H9 (cell line): ENCODE measurements around the gene ERC1. TPM values are rescaled to one million over a fixed set of nuclear protein-coding genes. Genes with fewer than 3 reads are reported as not detected.

Source experiments
- DNase-seq: peaks from one replicate; pipeline ENCODE4 v3.0.0-alpha.2; 2017
- H2AFZ ChIP-seq: one replicate; pipeline ENCODE4 v1.6.1; 2013; ENCODE audit warnings: mild to moderate bottlenecking, low read length, control low read depth, moderate library complexity
- H2AK5ac ChIP-seq: 2 replicates; pipeline ENCODE4 v1.6.1; 2013; ENCODE audit warnings: low read length, control low read depth, mixed read lengths; ENCODE audit not compliant: insufficient read length
- H2BK120ac ChIP-seq: one replicate; pipeline ENCODE4 v1.6.1; 2013; ENCODE audit warnings: low read depth, mild to moderate bottlenecking, low read length, control low read depth, inconsistent platforms; ENCODE audit not compliant: poor library complexity, severe bottlenecking
- H2BK12ac ChIP-seq: 2 replicates; pipeline ENCODE4 v1.6.1; 2013; ENCODE audit warnings: low read length, control low read depth, mixed read lengths, low read depth; ENCODE audit not compliant: insufficient read length
- H2BK15ac ChIP-seq: 2 replicates; pipeline ENCODE4 v1.6.1; 2013; ENCODE audit warnings: low read depth, low read length, control low read depth
- H2BK20ac ChIP-seq: one replicate; pipeline ENCODE4 v1.6.1; 2013; ENCODE audit warnings: low read depth, mild to moderate bottlenecking, low read length, control low read depth, inconsistent platforms; ENCODE audit not compliant: poor library complexity, severe bottlenecking
- H2BK5ac ChIP-seq: 2 replicates; pipeline ENCODE4 v1.6.1; 2013; ENCODE audit warnings: low read length, control low read depth, mixed read lengths; ENCODE audit not compliant: insufficient read length
- H3K14ac ChIP-seq: 2 replicates; pipeline ENCODE4 v1.6.1; 2013; ENCODE audit warnings: low read length, control low read depth; ENCODE audit not compliant: insufficient read depth
- H3K18ac ChIP-seq: 2 replicates; pipeline ENCODE4 v1.6.1; 2013; ENCODE audit warnings: low read depth, mild to moderate bottlenecking, mixed read lengths, low read length, control low read depth; ENCODE audit not compliant: insufficient read length
- H3K23ac ChIP-seq: 2 replicates; pipeline ENCODE4 v1.6.1; 2013; ENCODE audit warnings: low read length, control low read depth, mixed read lengths, low read depth; ENCODE audit not compliant: insufficient read length
- H3K23me2 ChIP-seq: 2 replicates; pipeline ENCODE4 v1.6.1; 2013; ENCODE audit warnings: low read depth, mild to moderate bottlenecking, mixed read lengths, low read length, control low read depth; ENCODE audit not compliant: insufficient read length, poor library complexity, severe bottlenecking
- H3K27ac ChIP-seq: 2 replicates; pipeline ENCODE4 v1.5.1; 2013; ENCODE audit warnings: low read length, control low read depth, mixed read lengths, low read depth; ENCODE audit not compliant: insufficient read length
- H3K27me3 ChIP-seq: 2 replicates; pipeline ENCODE4 v1.6.1; 2013; ENCODE audit warnings: low read length, control low read depth, inconsistent platforms; ENCODE audit not compliant: insufficient read depth
- H3K4ac ChIP-seq: 2 replicates; pipeline ENCODE4 v1.6.1; 2013; ENCODE audit warnings: low read depth, mild to moderate bottlenecking, control low read depth, inconsistent platforms, low read length, moderate library complexity
- H3K4me1 ChIP-seq: 2 replicates; pipeline ENCODE4 v1.6.1; 2013; ENCODE audit warnings: low read length, control low read depth, inconsistent platforms; ENCODE audit not compliant: insufficient read depth
- H3K4me2 ChIP-seq: 2 replicates; pipeline ENCODE4 v1.6.1; 2013; ENCODE audit warnings: low read length, control low read depth, mixed read lengths; ENCODE audit not compliant: insufficient read length, insufficient read depth
- H3K56ac ChIP-seq: 2 replicates; pipeline ENCODE4 v1.6.1; 2013; ENCODE audit warnings: low read depth, mild to moderate bottlenecking, mixed read lengths, low read length, control low read depth; ENCODE audit not compliant: insufficient read length
- H3K79me1 ChIP-seq: 2 replicates; pipeline ENCODE4 v1.6.1; 2013; ENCODE audit warnings: low read depth, mild to moderate bottlenecking, moderate library complexity, low read length, control low read depth, inconsistent platforms; ENCODE audit not compliant: insufficient read depth, poor library complexity, severe bottlenecking
- H3K79me2 ChIP-seq: 2 replicates; pipeline ENCODE4 v1.6.1; 2013; ENCODE audit warnings: low read length, control low read depth, inconsistent platforms; ENCODE audit not compliant: insufficient read depth
- H3K9ac ChIP-seq: 2 replicates; pipeline ENCODE4 v1.6.1; 2013; ENCODE audit warnings: low read length, control low read depth, mixed read lengths; ENCODE audit not compliant: insufficient read length; ENCODE audit errors: extremely low read depth
- H3K9me3 ChIP-seq: one replicate; pipeline ENCODE4 v1.6.1; 2013; ENCODE audit warnings: low read depth, low read length, inconsistent platforms; ENCODE audit not compliant: control insufficient read depth
- H3T11ph ChIP-seq: one replicate; pipeline ENCODE4 v1.6.1; 2013; ENCODE audit warnings: mild to moderate bottlenecking, low read length, control low read depth, inconsistent platforms
- H4K20me1 ChIP-seq: one replicate; pipeline ENCODE4 v1.6.1; 2013; ENCODE audit not compliant: control insufficient read depth, insufficient read length, insufficient read depth
- H4K5ac ChIP-seq: 2 replicates; pipeline ENCODE4 v1.6.1; 2013; ENCODE audit warnings: low read depth, mild to moderate bottlenecking, mixed read lengths, low read length, control low read depth; ENCODE audit not compliant: insufficient read length
- H4K8ac ChIP-seq: replicated peaks from 2 replicates; pipeline ENCODE4 v1.6.1; 2013; ENCODE audit warnings: low read length, control low read depth, mixed read lengths, low read depth; ENCODE audit not compliant: insufficient read length
- H4K91ac ChIP-seq: 2 replicates; pipeline ENCODE4 v1.6.1; 2013; ENCODE audit warnings: low read depth, mild to moderate bottlenecking, moderate library complexity, mixed read lengths, low read length, control low read depth; ENCODE audit not compliant: insufficient read length
- H3K27ac Mint-ChIP-seq, 3 experiments: 2 replicates in 2 of 3; 3 replicates in 1 of 3; pipeline ENCODE4 v1.8.0; 2020 to 2021; ENCODE audit warnings: mixed read lengths in 3 of 3, mild to moderate bottlenecking in 1 of 3, moderate library complexity in 1 of 3
- H3K27me3 Mint-ChIP-seq: 2 replicates; pipeline ENCODE4 v1.8.0; 2021; ENCODE audit warnings: low read depth, mild to moderate bottlenecking, moderate library complexity, mixed read lengths
- H3K36me3 Mint-ChIP-seq, 3 experiments: 2 replicates in 2 of 3; 3 replicates in 1 of 3; pipeline ENCODE4 v1.8.0; 2020 to 2021; ENCODE audit warnings: low read depth in 3 of 3, mixed read lengths in 3 of 3; ENCODE audit not compliant: insufficient read depth in 1 of 3
- H3K4me1 Mint-ChIP-seq, 2 experiments: 2 replicates each; pipeline ENCODE4 v1.8.0; 2020; ENCODE audit warnings: mixed read lengths in 2 of 2
- H3K4me3 Mint-ChIP-seq, 2 experiments: 2 replicates in 1 of 2; 3 replicates in 1 of 2; pipeline ENCODE4 v1.8.0; 2020 to 2021; ENCODE audit warnings: mild to moderate bottlenecking in 2 of 2, mixed read lengths in 2 of 2, moderate library complexity in 1 of 2
- H3K9me3 Mint-ChIP-seq, 2 experiments: 2 replicates in 1 of 2; 3 replicates in 1 of 2; pipeline ENCODE4 v1.8.0; 2020; ENCODE audit warnings: mild to moderate bottlenecking in 2 of 2, mixed read lengths in 2 of 2, moderate library complexity in 1 of 2
- CTCF ChIP-seq: fragments of 200-600 bp; sonication (generic); conservative IDR thresholded peaks from 3 replicates; pipeline ENCODE4 v1.8.0; 2021; ENCODE audit warnings: antibody characterized with exemption, mild to moderate bottlenecking
- WGBS: extraction: QIAGEN DNeasy Blood & Tissue Kit; methylation state at CpG from one replicate; pipeline ENCODE4 v1.1.7; 2013; ENCODE audit warnings: missing lambda C conversion rate, low lambda C conversion rate, mixed read lengths; ENCODE audit not compliant: insufficient read length; ENCODE audit errors: extremely low coverage; 5-methylcytosine and 5-hydroxymethylcytosine counted together
- total RNA-seq: library from RNA; stranded (reverse); gene quantifications from 2 replicates; pipeline ENCODE4 v1.2.1, GENCODE V29; 2021

The ERC1 gene
- total RNA-seq, 1 experiment from 2014 or later = 51.2 TPM

- Histone ChIP-seq H3K4ac (no peak overlapping the region), H3T11ph (no peak overlapping the region), H3K79me1 (no peaks in the 10 kb centered on the region), H2BK20ac (no peak overlapping the region), H3K27ac (no peak overlapping the region), H3K23me2 (no peaks in the 10 kb centered on the region), H2AK5ac (no peak overlapping the region), H2BK120ac (no peak overlapping the region), H2AFZ (no peak overlapping the region), H3K23ac (no peak overlapping the region), H3K4me2 (no peak overlapping the region), H3K27me3 (no peaks in the 10 kb centered on the region), H2BK12ac (no peak overlapping the region), H4K8ac (no peak overlapping the region), H3K9ac (no peak overlapping the region), H3K18ac (no peak overlapping the region), H4K20me1 (no peaks in the 10 kb centered on the region), H2BK5ac (no peak overlapping the region), H3K14ac (no peak overlapping the region), H3K4me1 (no peaks in the 10 kb centered on the region), H3K56ac (no peak overlapping the region), H3K79me2 (no peaks in the 10 kb centered on the region), H2BK15ac (no peak overlapping the region), H4K91ac (no peak overlapping the region), H3K9me3 (no peaks in the 10 kb centered on the region), H4K5ac (no peak overlapping the region)
- Mint-ChIP-seq H3K27ac (no peak overlapping the region), H3K4me3 (no peak overlapping the region), H3K4me1 (peaks cover 2 to 6% of the 10 kb centered on the region in 2 experiments; a peak in 2 of 4 replicates), H3K27me3 (no peaks in the 10 kb centered on the region), H3K36me3 (peaks cover 17 to 35% (median 28%) of the 10 kb centered on the region in 3 experiments), H3K9me3 (peaks cover 3 to 5% of the 10 kb centered on the region in 2 experiments; a peak in 3 of 5 replicates)
- WGBS = no CpG with 5 or more reads among the region's 3 CpGs
- no peak for DNase-seq
- no peak for TF ChIP-seq CTCF
These were observed 306.2 kb downstream of the ERC1 start for GRCh38 chr12:1297206-1297605.
